ENCODE data around the gene UBE2M. TPM values are rescaled to one million over a fixed set of nuclear protein-coding genes. Genes with fewer than 3 reads are reported as not detected.

The UBE2M gene
- total RNA-seq, 1 donor from 2014 or later, result 111 TPM

DNA sequence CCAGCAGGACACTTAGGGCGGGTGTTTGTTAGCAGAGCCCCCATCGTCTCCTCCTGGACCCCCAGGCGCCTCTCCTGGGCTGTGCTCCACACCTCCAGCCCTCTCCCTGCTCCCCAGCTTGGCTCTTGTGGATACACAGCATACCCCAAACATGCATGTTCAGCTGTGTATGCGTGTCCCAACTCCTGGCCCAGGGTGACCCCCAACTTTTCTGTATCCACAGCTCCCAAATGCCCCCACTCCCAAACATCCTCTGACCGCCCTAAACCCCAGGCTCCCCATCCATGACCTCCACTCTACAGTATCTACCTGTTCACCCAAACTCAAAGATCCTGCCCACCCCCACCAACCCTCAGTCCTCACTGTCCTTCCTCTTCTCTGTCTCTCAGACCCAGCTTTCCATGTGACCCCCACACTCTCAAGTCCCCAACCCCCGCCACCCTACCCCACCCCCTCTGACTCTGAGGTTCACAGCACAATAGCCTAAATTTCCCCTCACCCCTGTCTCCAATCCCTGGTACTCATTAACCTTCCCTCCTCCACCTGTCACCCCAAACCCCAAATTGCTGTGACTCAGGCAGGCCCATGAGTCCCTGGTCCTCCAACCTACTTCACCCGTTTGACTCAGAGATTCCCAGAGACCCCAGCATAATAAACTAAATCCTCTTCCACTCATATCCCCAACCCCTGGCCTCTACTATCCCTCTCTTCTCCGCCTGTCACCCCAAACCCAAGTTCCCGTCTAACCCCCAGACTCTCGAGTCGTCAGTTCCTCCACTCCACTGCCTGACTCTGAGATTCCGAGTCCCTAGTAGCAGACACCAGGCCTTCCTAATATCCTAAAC lies 968 bp downstream of the UBE2M start:
- intact Hi-C loops (cut with DNase I), result no loop called here
- no peak for DNase-seq (ENCODE audit: low spot score)

DNA sequence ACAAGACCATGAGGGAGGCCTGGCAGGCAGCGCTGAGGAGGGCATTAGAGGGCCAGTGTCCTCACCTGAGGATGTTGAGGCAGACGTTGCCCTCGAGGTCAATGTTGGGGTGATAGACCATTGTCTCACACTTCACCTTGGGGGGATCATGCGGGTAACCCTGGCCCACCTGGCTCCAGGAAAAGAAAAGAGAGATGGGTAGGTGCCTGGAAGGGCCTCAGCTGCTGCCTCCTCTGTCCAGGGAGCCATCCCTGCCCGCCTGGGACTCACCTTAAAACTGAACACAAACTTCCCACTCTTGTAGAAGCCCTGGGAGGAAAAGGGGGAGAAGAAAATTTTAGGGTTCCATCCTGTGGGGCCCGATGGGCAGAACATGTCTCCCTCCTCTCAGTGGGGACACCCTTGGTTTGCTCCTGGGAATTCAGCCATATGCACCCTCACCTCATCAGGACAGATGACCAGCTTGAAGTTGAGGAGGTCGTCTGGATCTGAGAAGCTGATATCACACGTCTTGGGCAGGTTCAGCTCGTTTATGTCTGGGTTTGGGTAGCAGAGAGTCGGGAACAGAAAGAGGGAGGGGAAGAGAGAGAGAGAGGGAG lies 1.7 kb downstream of the UBE2M start:
- intact Hi-C loops (cut with DNase I), result no loop called here
- no peak for DNase-seq (ENCODE audit: low spot score)

GRCh38 chr19:58555920-58556621 lies 2.3 kb downstream of the UBE2M start:
- no peak for DNase-seq (ENCODE audit: low spot score)

GRCh38 chr19:58555369-58555885 lies 3.0 kb downstream of the UBE2M start:
- intact Hi-C loops (cut with DNase I), result loop anchor here (2.0 kb wide), 1 partner anchor 37 kb away; the partner anchor contains the start of gene ZBTB45
- no peak for DNase-seq (ENCODE audit: low spot score)

More at GRCh38 chr19:58555920-58556621, 2.3 kb downstream of the UBE2M start:
- intact Hi-C loops (cut with DNase I), result loop anchor here (2.0 kb wide), 1 partner anchor 37 kb away; the partner anchor contains the start of gene ZBTB45

- intact Hi-C loops (cut with DNase I), result loop anchor here (2.0 kb wide), 1 partner anchor 36 kb away; the partner anchor contains the start of gene ZBTB45
- DNase-seq (ENCODE audit: low spot score), result peak; percentile 99
Measured at GRCh38 chr19:58554494-58555368, 3.7 kb downstream of the UBE2M start, which contains the start of gene CHMP2A. CHMP2A (minus strand) TSS chr19:58555105; CDS start chr19:58554212, 893 bp downstream.

DNA sequence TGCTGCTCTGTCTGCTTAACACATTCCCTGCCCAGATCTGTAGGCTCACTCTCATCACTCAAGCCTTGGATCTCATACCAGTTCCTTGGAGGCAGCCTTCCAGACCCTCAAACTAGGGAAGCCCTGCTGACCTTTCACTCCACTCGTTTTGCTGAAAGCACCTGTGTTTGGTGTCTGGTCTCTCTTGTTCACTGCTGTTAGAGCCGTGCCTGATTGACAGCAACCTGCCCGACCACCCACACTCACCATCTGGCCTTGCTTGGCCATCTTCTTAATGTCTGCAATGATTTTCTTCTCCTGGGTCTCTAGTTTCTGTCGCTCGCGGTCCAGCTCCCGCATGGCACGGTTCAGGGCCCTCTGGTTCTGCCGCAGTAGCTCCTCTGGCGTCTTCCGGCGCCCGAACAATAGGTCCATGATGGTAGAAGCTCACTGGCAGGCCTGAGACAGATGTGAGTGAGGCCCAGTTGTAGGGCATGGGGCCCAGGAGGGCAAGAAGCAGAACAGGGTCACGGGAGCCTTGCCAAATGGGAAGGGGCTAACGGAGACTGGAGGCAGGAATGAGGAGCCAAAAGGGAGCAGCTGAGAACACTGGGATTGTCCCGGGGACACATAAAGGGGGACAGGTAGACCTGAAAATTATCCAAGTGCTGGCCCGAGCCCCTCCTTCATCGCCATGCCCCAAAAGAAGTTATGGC lies 4.5 kb downstream of the UBE2M start:
- intact Hi-C loops (cut with DNase I), result loop anchor here (2.0 kb wide), 1 partner anchor 35 kb away; the partner anchor contains the start of gene ZBTB45
- no peak for DNase-seq (ENCODE audit: low spot score)

GRCh38 chr19:58552655-58553054 lies 5.8 kb downstream of the UBE2M start:
- intact Hi-C loops (cut with DNase I), result no loop called here

GRCh38 chr19:58551577-58552471 lies 6.6 kb downstream of the UBE2M start:
- intact Hi-C loops (cut with DNase I), result no loop called here
- DNase-seq (ENCODE audit: low spot score), result no peak

More at GRCh38 chr19:58552655-58553054, 5.8 kb downstream of the UBE2M start:
- no peak for DNase-seq (ENCODE audit: low spot score)

- intact Hi-C loops (cut with DNase I), result no loop called here
- DNase-seq (ENCODE audit: low spot score), result no peak
Measured at GRCh38 chr19:58551123-58551497, 7.3 kb downstream of the UBE2M start.

- intact Hi-C loops (cut with DNase I), result no loop called here
Measured at GRCh38 chr19:58550362-58551122, 7.9 kb downstream of the UBE2M start.

DNA sequence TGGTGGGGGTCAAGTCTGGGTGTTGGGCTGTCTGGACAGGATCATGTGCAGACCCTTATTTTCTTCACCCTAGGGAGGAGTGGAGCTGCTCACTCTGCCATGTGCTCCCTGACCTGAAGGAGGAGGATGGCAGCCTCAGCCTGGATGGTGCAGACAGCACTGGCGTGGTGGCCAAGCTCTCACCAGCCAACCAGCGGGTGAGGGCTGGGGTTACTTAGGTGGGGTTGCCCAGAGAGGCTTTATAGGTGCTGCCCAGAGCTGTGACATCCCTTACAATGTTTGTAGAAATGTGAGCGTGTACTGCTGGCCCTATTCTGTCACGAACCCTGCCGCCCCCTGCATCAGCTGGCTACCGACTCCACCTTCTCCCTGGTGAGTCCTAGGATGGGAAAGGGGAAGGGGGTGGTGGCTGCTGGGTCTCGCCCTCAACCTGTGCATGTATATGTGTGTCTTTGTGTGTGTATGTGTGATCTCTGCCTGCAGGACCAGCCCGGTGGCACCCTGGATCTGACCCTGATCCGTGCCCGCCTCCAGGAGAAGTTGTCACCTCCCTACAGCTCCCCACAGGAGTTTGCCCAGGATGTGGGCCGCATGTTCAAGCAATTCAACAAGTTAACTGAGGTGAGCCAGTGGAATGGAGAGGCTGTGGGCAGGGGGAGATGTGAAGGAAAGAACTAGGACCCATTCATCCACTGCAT lies 8.6 kb downstream of the UBE2M start:
- intact Hi-C loops (cut with DNase I), result no loop called here
- no peak for DNase-seq (ENCODE audit: low spot score)

More at GRCh38 chr19:58550362-58551122, 7.9 kb downstream of the UBE2M start:
- no peak for DNase-seq (ENCODE audit: low spot score)

DNA sequence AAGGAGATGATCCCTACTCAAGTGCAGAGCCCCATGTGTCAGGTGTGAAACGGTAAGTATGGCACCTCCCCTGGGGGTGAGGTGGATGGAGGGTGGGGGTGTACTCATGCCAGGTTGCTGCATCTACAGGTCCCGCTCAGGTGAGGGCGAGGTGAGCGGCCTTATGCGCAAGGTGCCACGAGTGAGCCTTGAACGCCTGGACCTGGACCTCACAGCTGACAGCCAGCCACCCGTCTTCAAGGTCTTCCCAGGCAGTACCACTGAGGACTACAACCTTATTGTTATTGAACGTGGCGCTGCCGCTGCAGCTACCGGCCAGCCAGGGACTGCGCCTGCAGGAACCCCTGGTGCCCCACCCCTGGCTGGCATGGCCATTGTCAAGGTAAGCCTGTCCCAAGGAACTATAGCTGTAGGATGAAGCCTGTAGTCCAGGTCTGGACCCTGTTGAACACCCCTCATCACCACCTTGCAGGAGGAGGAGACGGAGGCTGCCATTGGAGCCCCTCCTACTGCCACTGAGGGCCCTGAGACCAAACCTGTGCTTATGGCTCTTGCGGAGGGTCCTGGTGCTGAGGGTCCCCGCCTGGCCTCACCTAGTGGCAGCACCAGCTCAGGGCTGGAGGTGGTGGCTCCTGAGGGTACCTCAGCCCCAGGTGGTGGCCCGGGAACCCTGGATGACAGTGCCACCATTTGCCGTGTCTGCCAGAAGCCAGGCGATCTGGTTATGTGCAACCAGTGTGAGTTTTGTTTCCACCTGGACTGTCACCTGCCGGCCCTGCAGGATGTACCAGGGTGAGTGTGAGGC lies 9.3 kb downstream of the UBE2M start:
- DNase-seq (ENCODE audit: low spot score), result no peak
- intact Hi-C loops (cut with DNase I), result no loop called here

DNA sequence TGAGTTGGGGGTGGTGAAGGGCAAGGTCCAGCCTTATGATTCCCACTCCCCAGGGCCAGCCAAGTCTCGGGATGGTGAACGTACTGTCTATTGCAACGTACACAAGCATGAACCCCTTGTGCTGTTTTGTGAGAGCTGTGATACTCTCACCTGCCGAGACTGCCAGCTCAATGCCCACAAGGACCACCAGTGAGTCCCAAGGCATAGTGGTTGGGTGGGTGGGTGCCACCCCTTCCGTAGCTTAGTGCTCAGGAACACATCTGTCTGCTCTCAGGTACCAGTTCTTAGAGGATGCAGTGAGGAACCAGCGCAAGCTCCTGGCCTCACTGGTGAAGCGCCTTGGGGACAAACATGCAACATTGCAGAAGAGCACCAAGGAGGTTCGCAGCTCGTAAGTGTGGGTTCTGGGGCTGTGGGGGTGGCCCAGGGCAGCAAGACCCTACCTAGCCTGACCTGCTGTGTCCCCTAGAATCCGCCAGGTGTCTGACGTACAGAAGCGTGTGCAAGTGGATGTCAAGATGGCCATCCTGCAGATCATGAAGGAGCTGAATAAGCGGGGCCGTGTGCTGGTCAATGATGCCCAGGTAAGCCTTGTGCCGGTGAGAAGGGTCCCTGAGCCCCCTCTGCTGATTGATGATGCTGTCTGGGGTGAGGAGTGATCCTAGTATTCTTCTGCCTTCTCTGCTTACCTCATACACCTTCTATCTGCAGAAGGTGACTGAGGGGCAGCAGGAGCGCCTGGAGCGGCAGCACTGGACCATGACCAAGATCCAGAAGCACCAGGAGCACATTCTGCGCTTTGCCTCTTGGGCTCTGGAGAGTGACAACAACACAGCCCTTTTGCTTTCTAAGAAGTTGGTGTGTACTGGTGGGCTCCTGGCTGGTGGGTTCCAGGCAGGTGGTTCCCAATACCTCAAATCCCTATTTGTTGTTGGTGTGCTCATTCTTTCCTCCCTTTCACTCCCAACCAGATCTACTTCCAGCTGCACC lies 10.8 kb downstream of the UBE2M start:
- intact Hi-C loops (cut with DNase I), result no loop called here
- no peak for DNase-seq (ENCODE audit: low spot score)

DNA sequence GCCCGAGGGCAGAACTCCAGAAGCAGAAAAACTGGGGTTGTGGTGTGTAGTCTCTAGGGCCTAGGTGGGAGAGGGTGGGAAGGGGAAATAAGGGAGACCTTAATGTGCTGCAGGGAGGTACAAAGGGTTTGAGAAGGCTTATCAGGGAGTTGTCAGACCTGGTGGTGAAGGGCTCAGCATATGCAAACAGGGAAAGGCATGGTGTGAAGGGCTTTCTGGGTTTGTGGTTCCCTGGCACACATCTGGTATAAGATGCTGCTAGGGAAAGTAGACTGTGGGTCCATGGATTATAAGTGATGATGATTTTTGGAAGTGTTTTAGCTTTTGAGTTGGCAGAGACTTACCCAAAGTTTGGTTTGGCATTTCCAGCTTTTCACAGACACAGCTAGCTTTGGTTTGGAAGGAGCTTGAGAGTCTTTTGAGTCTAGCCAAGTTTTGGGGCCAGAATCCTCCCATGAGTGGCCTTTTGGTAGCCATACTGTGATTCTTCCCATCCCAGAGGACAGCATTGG lies 12.3 kb downstream of the UBE2M start:
- intact Hi-C loops (cut with DNase I), result no loop called here
- DNase-seq (ENCODE audit: low spot score), result no peak

Measured in cardiac septum (tissue), 1 donor.